ENCODE measurements around the gene RACGAP1. TPM values are rescaled to one million over a fixed set of nuclear protein-coding genes. Genes with fewer than 3 reads are reported as not detected.

Gene RACGAP1
- polyA plus RNA-seq, 1 of the 3 experiments (the other 2 are of a cell fraction) = 21.5 TPM

GRCh38 chr12:50072198-50072907, 47.1 kb upstream of the RACGAP1 start (continued):
- TF ChIP-seq REST (IDR thresholded peaks at IDR 0.05; ENCODE audit: low read depth, low read length) (no peak), GATA2 (CRISPR knock-in tag; IDR thresholded peaks at IDR 0.05) (no peak)

DNA sequence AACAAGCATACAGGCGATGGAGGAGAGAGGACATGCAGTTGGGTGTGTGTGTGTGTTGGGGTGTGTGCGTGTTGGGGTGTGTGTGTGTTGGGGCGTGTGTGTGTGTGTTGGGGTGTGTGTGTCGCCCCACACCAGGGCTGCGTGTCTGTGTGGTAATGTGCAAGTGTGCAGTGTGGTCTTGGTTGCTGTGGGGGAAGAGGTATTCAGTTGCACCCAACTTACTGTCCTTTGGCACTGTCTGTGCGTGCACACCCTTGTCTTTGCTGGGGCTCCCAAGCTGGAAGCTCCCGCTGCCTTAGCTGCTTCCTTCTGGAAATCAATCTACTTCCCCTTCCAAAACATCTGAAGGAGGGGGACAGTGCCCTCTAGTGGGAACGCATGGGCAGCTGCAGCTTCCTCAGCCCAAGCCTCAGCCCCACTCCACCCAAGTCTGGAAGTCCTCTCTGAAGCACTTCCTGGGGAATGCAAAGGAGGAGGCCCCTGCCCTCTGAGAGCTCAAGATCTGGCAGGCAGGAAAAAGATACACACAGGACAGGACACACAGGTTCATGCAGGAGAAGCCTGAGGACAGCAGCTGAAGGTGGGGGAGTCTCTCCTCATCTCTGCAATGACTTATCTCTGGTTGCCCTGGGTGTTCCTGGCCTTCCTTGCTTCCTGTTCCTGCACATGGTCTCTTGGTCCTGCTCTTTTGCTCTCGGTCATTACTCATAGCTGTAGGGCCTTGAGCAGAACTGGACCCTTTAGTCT, 45.2 kb upstream of the RACGAP1 start:
- WGBS (ENCODE audit: low lambda C conversion rate) = 47% methylated on average over 9 of the region's 9 CpGs
- Histone ChIP-seq H3K9me3 (no peaks in the 10 kb centered on the region), H3K9ac (no peak overlapping the region), H3K4me2 (no peak overlapping the region), H3K27ac (ENCODE audit: low read depth in 2 of 2, low read length in 1 of 2) (no peak overlapping the region), H3K4me3 (ENCODE audit: low read depth in 2 of 2, low read length in 1 of 2) (no peak overlapping the region; a peak in 1 of 4 replicates), H3K36me3 (replicated peaks in 1 of 2; ENCODE audit: control insufficient read depth in 1 of 2, insufficient read depth in 2 of 2, low read length in 1 of 2) (no peaks in the 10 kb centered on the region), H2AFZ (ENCODE audit: low read depth) (peak overlapping the region; percentile 78), H3K9me2 (no peaks in the 10 kb centered on the region), H3K27me3 (ENCODE audit: insufficient read depth) (no peaks in the 10 kb centered on the region), H3K79me2 (ENCODE audit: insufficient read depth) (no peaks in the 10 kb centered on the region), H4K20me1 (ENCODE audit: insufficient read depth) (no peaks in the 10 kb centered on the region), H3K4me1 (ENCODE audit: control insufficient read depth in 1 of 2, insufficient read depth in 2 of 2, low read depth in 1 of 2, low read length in 1 of 2) (peaks cover 8 to 9% of the 10 kb centered on the region in 2 experiments; a peak in 2 of 4 replicates), H3F3A (replicated peaks; ENCODE audit: insufficient read depth) (no peaks in the 10 kb centered on the region)
- CTCF ChIA-PET = interaction anchor here (0.6 to 37.6 kb wide), 73 partner anchors 10 to 412 kb away, joined by 3 to 1401 read pairs (median 4); partner anchors contain the start of genes AQP5, AQP6, ASIC1 and BCDIN3D
- TF ChIP-seq NRF1 (IDR thresholded peaks at IDR 0.05; ENCODE audit: low read depth, low read length) = peak; percentile 28; the same call in 1 of the 2 replicates
- TF ChIP-seq CTCF (IDR thresholded peaks at IDR 0.05) = peak; percentile 96
- TF ChIP-seq RAD21 (IDR thresholded peaks at IDR 0.05; ENCODE audit: low read length) = peak; percentile 92
- no peak for TF ChIP-seq MXI1 (IDR thresholded peaks at IDR 0.05; ENCODE audit: low read depth, low read length)
- peak; percentile 96 for TF ChIP-seq SMC3 (IDR thresholded peaks at IDR 0.05; ENCODE audit: low read depth, low read length)
- peak; percentile 43; the same call in 1 of the 2 replicates for TF ChIP-seq GABPA (IDR thresholded peaks at IDR 0.05; ENCODE audit: low read depth)
- DNase-seq = peak; percentile 85
- POLR2A ChIA-PET = interaction anchor here (1.0 to 1.7 kb wide), 3 partner anchors 14 to 329 kb away, joined by 3 to 5 read pairs (median 4); partner anchors contain the start of genes SMARCD1 and TMBIM6
